H1 (cell line): ENCODE measurements around the gene TMC4. TPM values are rescaled to one million over a fixed set of nuclear protein-coding genes. Genes with fewer than 3 reads are reported as not detected.

Source experiments
- CTCF ChIA-PET: fragments of 300-600 bp; sonication (Branson Sonifier 250); formaldehyde crosslinking; loops from one replicate; lab custom pipeline; 2021; ENCODE audit not compliant: partially characterized antibody; lab: Charles Lee
- POLR2A ChIA-PET: fragments of 300-600 bp; sonication (Branson Sonifier 250); formaldehyde crosslinking; loops from one replicate; lab custom pipeline; 2021; ENCODE audit warnings: inconsistent platforms; ENCODE audit not compliant: partially characterized antibody; lab: Charles Lee
- DNase-seq, 2 experiments: peaks; one replicate each; pipeline versions ENCODE4 v3.0.0 to v3.0.0-alpha.2; 2010 to 2022; ENCODE audit warnings: low spot score in 2 of 2, low read depth in 1 of 2, mixed read lengths in 1 of 2
- FAIRE-seq: peaks from 2 replicates; lab custom pipeline; 2011; peaks lifted over from hg19 to GRCh38; lab: Jason Lieb, UNC
- H2AFZ ChIP-seq: 2 replicates; pipeline ENCODE4 v1.8.1; 2012; ENCODE audit warnings: low read length, inconsistent platforms
- H2AK5ac ChIP-seq: 2 replicates; pipeline ENCODE4 v1.6.1; 2013; ENCODE audit warnings: low read depth, low read length
- H2BK120ac ChIP-seq: replicated peaks from 2 replicates; pipeline ENCODE3; 2013; ENCODE audit warnings: low read depth, low read length, inconsistent platforms
- H2BK12ac ChIP-seq: 2 replicates; pipeline ENCODE4 v1.6.1; 2013; ENCODE audit warnings: low read depth, low read length
- H2BK15ac ChIP-seq: 2 replicates; pipeline ENCODE4 v1.6.1; 2013; ENCODE audit warnings: low read length
- H2BK20ac ChIP-seq: 2 replicates; pipeline ENCODE4 v1.6.1; 2013; ENCODE audit warnings: low read length
- H2BK5ac ChIP-seq: 2 replicates; pipeline ENCODE4 v1.6.1; 2013; ENCODE audit warnings: low read depth, low read length
- H3K14ac ChIP-seq: 2 replicates; pipeline ENCODE4 v1.6.1; 2013; ENCODE audit warnings: inconsistent platforms; ENCODE audit not compliant: insufficient read length
- H3K18ac ChIP-seq: 2 replicates; pipeline ENCODE4 v1.6.1; 2013; ENCODE audit warnings: low read length; ENCODE audit errors: extremely low read depth
- H3K23ac ChIP-seq: 2 replicates; pipeline ENCODE4 v1.6.1; 2013; ENCODE audit warnings: inconsistent platforms; ENCODE audit not compliant: insufficient read length
- H3K23me2 ChIP-seq: 2 replicates; pipeline ENCODE4 v1.6.1; 2013; ENCODE audit warnings: low read depth, low read length
- H3K27ac ChIP-seq: 2 replicates; pipeline ENCODE4 v1.6.1; 2011; ENCODE audit warnings: low read depth, low read length, inconsistent platforms
- H3K27me3 ChIP-seq, 4 experiments: replicated peaks in 1 of 4; 1 replicate in 1 of 4; 2 replicates in 3 of 4; pipeline versions ENCODE4 v1.6.1 to v1.8.1; 2011 to 2013; ENCODE audit warnings: low read length in 3 of 4, mild to moderate bottlenecking in 3 of 4, inconsistent platforms in 2 of 4, mixed read lengths in 2 of 4, moderate library complexity in 1 of 4; ENCODE audit not compliant: control insufficient read depth in 3 of 4, insufficient read depth in 3 of 4; ENCODE audit errors: extremely low read depth in 1 of 4
- H3K36me3 ChIP-seq, 4 experiments: 2 replicates each; pipeline versions ENCODE4 v1.6.1 to v1.8.1; 2011 to 2013; ENCODE audit warnings: mild to moderate bottlenecking in 4 of 4, low read length in 3 of 4, moderate library complexity in 2 of 4, control low read depth in 1 of 4, inconsistent platforms in 1 of 4; ENCODE audit not compliant: insufficient read depth in 4 of 4, control insufficient read depth in 2 of 4
- H3K4ac ChIP-seq: replicated peaks from 2 replicates; pipeline ENCODE3; 2013; ENCODE audit warnings: low read length, low read depth, mixed read lengths, inconsistent platforms; ENCODE audit not compliant: insufficient read length
- H3K4me1 ChIP-seq, 4 experiments: replicated peaks in 1 of 4; 1 replicate in 1 of 4; 2 replicates in 3 of 4; pipeline versions ENCODE4 v1.6.1 to v1.8.1; 2011 to 2013; ENCODE audit warnings: low read length in 3 of 4, inconsistent platforms in 2 of 4, mixed read lengths in 1 of 4; ENCODE audit not compliant: insufficient read depth in 4 of 4, control insufficient read depth in 3 of 4
- H3K4me2 ChIP-seq, 2 experiments: 2 replicates each; pipeline versions ENCODE4 v1.6.1 to v1.8.1; 2011 to 2013; ENCODE audit warnings: low read depth in 2 of 2, low read length in 2 of 2, control low read depth in 1 of 2, inconsistent platforms in 1 of 2, mild to moderate bottlenecking in 1 of 2; ENCODE audit not compliant: insufficient read depth in 1 of 2
- H3K4me3 ChIP-seq, 4 experiments: fragments of 200-600, 300-600 bp in 1 of 4; sonication (generic), shearing (Covaris generic), sonication (Bioruptor Twin) in 1 of 4; 2 replicates each; pipeline versions ENCODE4 v1.5.1 to v1.8.1; 2011 to 2016; ENCODE audit warnings: low read length in 4 of 4, low read depth in 3 of 4, control low read depth in 2 of 4, inconsistent platforms in 2 of 4, mild to moderate bottlenecking in 2 of 4, mixed read lengths in 1 of 4, moderate library complexity in 1 of 4; ENCODE audit not compliant: insufficient read depth in 2 of 4; ENCODE audit errors: extremely low read depth in 1 of 4
- H3K56ac ChIP-seq: replicated peaks from 2 replicates; pipeline ENCODE3; 2013; ENCODE audit warnings: low read depth, mild to moderate bottlenecking, mixed read lengths, low read length, inconsistent platforms; ENCODE audit not compliant: insufficient read length
- H3K79me1 ChIP-seq: 2 replicates; pipeline ENCODE4 v1.6.1; 2013; ENCODE audit warnings: low read depth, low read length, control low read depth
- H3K79me2 ChIP-seq, 2 experiments: 2 replicates each; pipeline versions ENCODE4 v1.6.1 to v1.8.1; 2012 to 2013; ENCODE audit warnings: low read length in 2 of 2, mild to moderate bottlenecking in 2 of 2, inconsistent platforms in 1 of 2; ENCODE audit not compliant: insufficient read depth in 2 of 2, control insufficient read depth in 1 of 2
- H3K9ac ChIP-seq, 4 experiments: replicated peaks in 1 of 4; 1 replicate in 1 of 4; 2 replicates in 3 of 4; pipeline versions ENCODE4 v1.6.1 to v1.8.1; 2011 to 2013; ENCODE audit warnings: low read depth in 3 of 4, low read length in 3 of 4, control low read depth in 2 of 4, mild to moderate bottlenecking in 2 of 4, moderate library complexity in 2 of 4, inconsistent platforms in 1 of 4; ENCODE audit errors: extremely low read depth in 1 of 4
- H3K9me3 ChIP-seq, 2 experiments: 2 replicates each; pipeline versions ENCODE4 v1.6.1 to v1.8.1; 2012 to 2013; ENCODE audit warnings: mild to moderate bottlenecking in 2 of 2, moderate library complexity in 2 of 2, control low read depth in 1 of 2, inconsistent platforms in 1 of 2, low read depth in 1 of 2, low read length in 1 of 2, mixed read lengths in 1 of 2; ENCODE audit not compliant: insufficient read depth in 2 of 2
- H4K20me1 ChIP-seq, 2 experiments: replicated peaks in 1 of 2; 2 replicates each; pipeline versions ENCODE3 to v1.8.1; 2011 to 2013; ENCODE audit warnings: inconsistent platforms in 2 of 2, low read length in 2 of 2, mild to moderate bottlenecking in 1 of 2; ENCODE audit not compliant: insufficient read depth in 2 of 2, control insufficient read depth in 1 of 2
- H4K5ac ChIP-seq: 2 replicates; pipeline ENCODE4 v1.6.1; 2013; ENCODE audit warnings: low read length, low read depth, mixed read lengths, inconsistent platforms; ENCODE audit not compliant: insufficient read length
- H4K8ac ChIP-seq: 2 replicates; pipeline ENCODE4 v1.8.0; 2013; ENCODE audit warnings: mild to moderate bottlenecking, moderate library complexity, low read length, inconsistent platforms; ENCODE audit not compliant: insufficient read depth; ENCODE audit errors: extremely low read depth
- H4K91ac ChIP-seq: replicated peaks from 2 replicates; pipeline ENCODE3; 2013; ENCODE audit warnings: low read length, mixed read lengths, inconsistent platforms; ENCODE audit not compliant: insufficient read length
- HDAC6 ChIP-seq: IDR thresholded peaks from one replicate; pipeline ENCODE4 v1.7.1; 2012; ENCODE audit warnings: low read depth, mild to moderate bottlenecking, inconsistent platforms, low read length, moderate library complexity
- POLR2A ChIP-seq, 2 experiments: IDR thresholded peaks; 1 replicate in 1 of 2; 2 replicates in 1 of 2; pipeline ENCODE4 v1.6.1; 2011; ENCODE audit warnings: low read depth in 2 of 2, low read length in 2 of 2, mild to moderate bottlenecking in 2 of 2; ENCODE audit errors: control extremely low read depth in 1 of 2
- WGBS, 2 experiments: shearing (Covaris generic) in 1 of 2; methylation state at CpG; one replicate each; pipeline versions ENCODE4 v1.1.6 to v1.1.7; 2013 to 2015; ENCODE audit warnings: low lambda C conversion rate in 2 of 2, mixed read lengths in 2 of 2, inconsistent platforms in 1 of 2, low coverage in 1 of 2, missing lambda C conversion rate in 1 of 2; ENCODE audit not compliant: insufficient replicate concordance in 2 of 2, insufficient coverage in 1 of 2, insufficient read length in 1 of 2; ENCODE audit errors: extremely low coverage in 1 of 2, missing lambda C conversion rate in 1 of 2; 5-methylcytosine and 5-hydroxymethylcytosine counted together
- polyA plus RNA-seq, 7 experiments: library from polyadenylated mRNA; depleted of rRNA in 3 of 7; stranded (reverse) in 5 of 7; unstranded in 2 of 7; fragments of >200 nt in 5 of 7; fragments of 200-250 nt in 2 of 7; gene quantifications; 1 replicate in 5 of 7; 2 replicates in 1 of 7; 4 replicates in 1 of 7; pipeline versions ENCODE4 v1.2.1 to v1.2.3, GENCODE V29; 2011 to 2013; ENCODE audit warnings: missing spikeins in 2 of 7, mixed read lengths in 2 of 7
- total RNA-seq: library from RNA; stranded (reverse); fragmentation: NEBNext Ultra II Directional; extraction: Animal tissue kit (Norgen Biotek cat#: 25700); gene quantifications from 2 replicates; pipeline ENCODE4 v1.2.1, GENCODE V29; 2021

Gene TMC4
- total and polyA plus RNA-seq, 2 of the 8 experiments (the other 6 are each of a cell fraction or from before 2014, with no cell fraction given) = 5.5 to 6.3 TPM

- no peak for FAIRE-seq
- Histone ChIP-seq H2BK5ac (no peak overlapping the region), H4K8ac (no peak overlapping the region), H3K23ac (no peak overlapping the region), H2BK20ac (no peak overlapping the region), H4K91ac (no peak overlapping the region), H3K79me2 (no peaks in the 10 kb centered on the region), H3K27me3 (no peaks in the 10 kb centered on the region), H2BK120ac (no peak overlapping the region), H2BK12ac (no peak overlapping the region), H3K14ac (no peak overlapping the region), H3K18ac (no peak overlapping the region), H3K4me2 (no peak overlapping the region; a peak in 1 of 4 replicates), H3K4me1 (peaks cover 0 to 7% (median 3%) of the 10 kb centered on the region in 4 experiments; a peak in 6 of 7 replicates), H4K5ac (no peak overlapping the region), H3K4me3 (no peak overlapping the region), H3K4ac (no peak overlapping the region), H3K56ac (no peak overlapping the region), H3K9me3 (no peaks in the 10 kb centered on the region), H3K36me3 (peaks cover 0 to 3% (median 0%) of the 10 kb centered on the region in 4 experiments; a peak in 3 of 8 replicates), H3K79me1 (no peaks in the 10 kb centered on the region), H3K27ac (no peak overlapping the region), H3K23me2 (no peaks in the 10 kb centered on the region; the same call in 1 of the 2 replicates), H4K20me1 (peaks cover 7 to 9% of the 10 kb centered on the region in 2 experiments), H3K9ac (no peak overlapping the region), H2AFZ (no peak overlapping the region), H2AK5ac (no peak overlapping the region), H2BK15ac (no peak overlapping the region)
- no peak for DNase-seq
- CTCF ChIA-PET = interaction anchor here (0.6 to 2.6 kb wide), 8 partner anchors 10 to 1286 kb away, joined by 3 to 8 read pairs (median 6); partner anchors contain the start of genes LENG1 and RPS9
- POLR2A ChIA-PET = interaction anchor here (0.7 to 6.7 kb wide), 14 partner anchors 9 to 242 kb away, joined by 3 to 55 read pairs (median 6); partner anchors contain the start of genes CNOT3, LENG1, MBOAT7 and RPS9
- peak in 1 of 2 experiments; percentile 47; a peak in 1 of 3 replicates for TF ChIP-seq POLR2A (IDR thresholded peaks at IDR 0.05; ENCODE audit: control extremely low read depth in 1 of 2, low read depth in 2 of 2, low read length in 2 of 2)
- no peak for TF ChIP-seq HDAC6
- 91% methylated on average over 20 of the region's 25 CpGs; no CpG with 5 or more reads in 1 of the 2 experiments for WGBS, 2 experiments
These were observed 1.2 kb upstream of the TMC4 start for GRCh38 chr19:54173951-54174834.
